IPS-20b (cell line): Measurements from ENCODE around the gene GDPD3.

Source experiments
- H3K27ac ChIP-seq: one replicate; pipeline ENCODE4 v1.5.1; 2013; ENCODE audit warnings: low read length
- H3K27me3 ChIP-seq: 2 replicates; pipeline ENCODE4 v1.6.1; 2013; ENCODE audit warnings: mild to moderate bottlenecking, low read length, inconsistent platforms; ENCODE audit not compliant: insufficient read depth
- H3K36me3 ChIP-seq: 2 replicates; pipeline ENCODE4 v1.6.1; 2013; ENCODE audit warnings: low read depth, mild to moderate bottlenecking, inconsistent platforms, low read length, moderate library complexity; ENCODE audit not compliant: insufficient read depth
- H3K4me1 ChIP-seq: 2 replicates; pipeline ENCODE4 v1.6.1; 2013; ENCODE audit warnings: mild to moderate bottlenecking, control low read depth, inconsistent platforms, low read length, moderate library complexity; ENCODE audit not compliant: insufficient read depth
- H3K4me3 ChIP-seq: 2 replicates; pipeline ENCODE4 v1.5.1; 2013; ENCODE audit warnings: mild to moderate bottlenecking, low read length, inconsistent platforms
- H3K9ac ChIP-seq: 2 replicates; pipeline ENCODE4 v1.6.1; 2013; ENCODE audit warnings: low read depth, mild to moderate bottlenecking, inconsistent platforms, low read length, moderate library complexity
- H3K9me3 ChIP-seq: 2 replicates; pipeline ENCODE4 v1.6.1; 2013; ENCODE audit warnings: mild to moderate bottlenecking, low read depth, low read length, inconsistent platforms; ENCODE audit not compliant: insufficient read depth

The GDPD3 gene, protein sequence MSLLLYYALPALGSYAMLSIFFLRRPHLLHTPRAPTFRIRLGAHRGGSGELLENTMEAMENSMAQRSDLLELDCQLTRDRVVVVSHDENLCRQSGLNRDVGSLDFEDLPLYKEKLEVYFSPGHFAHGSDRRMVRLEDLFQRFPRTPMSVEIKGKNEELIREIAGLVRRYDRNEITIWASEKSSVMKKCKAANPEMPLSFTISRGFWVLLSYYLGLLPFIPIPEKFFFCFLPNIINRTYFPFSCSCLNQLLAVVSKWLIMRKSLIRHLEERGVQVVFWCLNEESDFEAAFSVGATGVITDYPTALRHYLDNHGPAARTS

GRCh38 chr16:30113031-30113710 is at the start of gene GDPD3:
Gene GDPD3, minus strand, starts transcription at chr16:30113537. Its CDS starts 59 bp downstream, at chr16:30113478.
- Histone ChIP-seq H3K4me3 (no peak within 1 kb of the TSS), H3K4me1 (no peaks in the 10 kb centered on the region), H3K27me3 (no peaks in the 10 kb centered on the region), H3K9me3 (no peaks in the 10 kb centered on the region), H3K36me3 (peaks cover 20% of the 10 kb centered on the region), H3K27ac (no peak within 1 kb of the TSS), H3K9ac (no peak within 1 kb of the TSS)

GRCh38 chr16:30157214-30157613 is 43.9 kb upstream of the GDPD3 start:
- H3K9ac ChIP-seq, result no peak overlapping the region

DNA sequence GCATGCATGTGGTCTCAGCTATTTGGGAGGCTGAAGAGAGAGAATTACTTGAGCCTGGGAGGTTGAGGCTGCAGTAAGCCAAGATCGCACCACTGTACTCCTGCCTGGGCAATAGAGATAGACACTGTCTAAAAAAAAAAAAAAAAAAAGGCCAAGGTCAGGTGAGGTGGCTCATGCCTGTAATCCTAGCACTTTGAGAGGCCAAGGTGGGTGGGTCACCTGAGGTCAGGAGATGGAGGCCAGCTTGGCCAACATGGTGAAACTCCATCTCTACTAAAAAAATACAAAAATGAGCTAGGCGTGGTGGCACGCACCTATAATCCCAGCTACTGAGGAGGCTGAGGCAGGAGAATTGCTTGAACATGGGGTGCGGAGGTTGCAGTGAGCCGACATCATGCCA is 41.9 kb upstream of the GDPD3 start:
- no peaks in the 10 kb centered on the region for H3K4me1 ChIP-seq
- no peak overlapping the region for H3K27ac ChIP-seq
- no peak overlapping the region for H3K9ac ChIP-seq
- H3K27me3 ChIP-seq, result no peaks in the 10 kb centered on the region
- H3K9me3 ChIP-seq, result no peaks in the 10 kb centered on the region
- H3K36me3 ChIP-seq, result no peaks in the 10 kb centered on the region
- no peak overlapping the region for H3K4me3 ChIP-seq

More at GRCh38 chr16:30157214-30157613, 43.9 kb upstream of the GDPD3 start:
- H3K4me1 ChIP-seq, result no peaks in the 10 kb centered on the region
- no peaks in the 10 kb centered on the region for H3K27me3 ChIP-seq
- no peak overlapping the region for H3K4me3 ChIP-seq
- H3K9me3 ChIP-seq, result no peaks in the 10 kb centered on the region
- H3K36me3 ChIP-seq, result no peaks in the 10 kb centered on the region
- H3K27ac ChIP-seq, result no peak overlapping the region

DNA sequence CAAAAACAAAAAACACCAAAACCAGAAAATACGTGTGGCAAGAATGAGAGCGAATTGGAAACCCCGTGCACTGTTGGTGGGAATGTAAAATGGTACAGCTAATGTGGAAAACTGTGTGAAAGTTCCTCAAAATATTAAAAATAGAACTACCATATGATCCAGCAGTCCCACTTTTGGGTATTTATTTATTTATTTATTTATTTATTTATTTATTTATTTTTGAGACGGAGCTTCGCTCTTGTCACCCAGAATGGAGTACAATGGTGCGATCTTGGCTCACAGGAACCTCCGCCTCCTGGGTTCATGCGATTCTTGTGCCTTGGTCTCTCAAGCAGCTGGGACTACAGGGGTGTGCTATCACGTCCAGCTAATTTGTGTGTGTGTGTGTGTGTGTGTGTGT is 39.2 kb upstream of the GDPD3 start:
- H3K4me1 ChIP-seq, result no peaks in the 10 kb centered on the region
- H3K36me3 ChIP-seq, result no peaks in the 10 kb centered on the region
- H3K27me3 ChIP-seq, result no peaks in the 10 kb centered on the region
- H3K9me3 ChIP-seq, result 0 out of 2 replicates have a peak, but pooled peaks cover 9% of the 10 kb centered on the region
- no peak overlapping the region for H3K27ac ChIP-seq
- H3K4me3 ChIP-seq, result no peak overlapping the region
- H3K9ac ChIP-seq, result no peak overlapping the region

- no peak overlapping the region for H3K9ac ChIP-seq
- no peak overlapping the region for H3K27ac ChIP-seq
- no peak overlapping the region for H3K4me3 ChIP-seq
- no peaks in the 10 kb centered on the region for H3K4me1 ChIP-seq
- H3K36me3 ChIP-seq, result no peaks in the 10 kb centered on the region
- H3K9me3 ChIP-seq, result 0 out of 2 replicates have a peak, but pooled peaks cover 9% of the 10 kb centered on the region
- no peaks in the 10 kb centered on the region for H3K27me3 ChIP-seq
Measured at GRCh38 chr16:30151091-30151490, 37.8 kb upstream of the GDPD3 start.

- Histone ChIP-seq H3K27ac (no peak overlapping the region), H3K9ac (no peak overlapping the region), H3K4me1 (no peaks in the 10 kb centered on the region), H3K4me3 (no peak overlapping the region), H3K27me3 (no peaks in the 10 kb centered on the region), H3K9me3 (0 out of 2 replicates have a peak, but pooled peaks cover 9% of the 10 kb centered on the region), H3K36me3 (no peaks in the 10 kb centered on the region)
Measured at GRCh38 chr16:30149250-30149930, 36.1 kb upstream of the GDPD3 start.

GRCh38 chr16:30147843-30148510 is 34.6 kb upstream of the GDPD3 start:
- Histone ChIP-seq H3K27ac (no peak overlapping the region), H3K27me3 (no peaks in the 10 kb centered on the region), H3K36me3 (no peaks in the 10 kb centered on the region), H3K4me1 (no peaks in the 10 kb centered on the region), H3K9me3 (0 out of 2 replicates have a peak, but pooled peaks cover 9% of the 10 kb centered on the region), H3K4me3 (no peak overlapping the region), H3K9ac (no peak overlapping the region)

GRCh38 chr16:30145657-30146056 is 32.3 kb upstream of the GDPD3 start:
- H3K27ac ChIP-seq, result no peak overlapping the region
- no peaks in the 10 kb centered on the region for H3K36me3 ChIP-seq
- H3K4me1 ChIP-seq, result no peaks in the 10 kb centered on the region
- no peak overlapping the region for H3K9ac ChIP-seq
- H3K9me3 ChIP-seq, result 0 out of 2 replicates have a peak, but pooled peaks cover 9% of the 10 kb centered on the region
- no peaks in the 10 kb centered on the region for H3K27me3 ChIP-seq
- H3K4me3 ChIP-seq, result no peak overlapping the region

- H3K9me3 ChIP-seq, result 0 out of 2 replicates have a peak, but pooled peaks cover 9% of the 10 kb centered on the region
- no peak overlapping the region for H3K4me3 ChIP-seq
- no peaks in the 10 kb centered on the region for H3K36me3 ChIP-seq
- no peaks in the 10 kb centered on the region for H3K4me1 ChIP-seq
- no peak overlapping the region for H3K27ac ChIP-seq
- H3K9ac ChIP-seq, result no peak overlapping the region
- no peaks in the 10 kb centered on the region for H3K27me3 ChIP-seq
Measured at GRCh38 chr16:30144917-30145316, 31.6 kb upstream of the GDPD3 start.

DNA sequence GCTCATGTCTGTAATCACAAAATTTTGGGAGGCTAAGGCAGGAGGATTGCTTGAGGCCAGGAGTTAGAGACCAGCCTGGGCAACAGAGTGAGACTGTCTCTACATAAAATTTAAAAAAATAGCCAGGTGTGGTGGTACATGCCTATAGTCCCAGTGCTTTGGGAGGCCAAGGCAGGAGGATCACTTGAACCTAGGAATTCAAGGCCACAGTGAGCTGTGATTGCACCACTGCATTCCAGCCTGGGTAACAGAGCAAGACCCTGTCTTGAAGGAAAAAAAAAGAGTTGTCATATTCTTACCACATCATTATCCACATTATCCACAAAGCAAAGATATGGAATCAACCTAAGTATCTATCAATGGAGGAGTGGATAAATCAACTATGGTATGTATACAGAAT is 30.7 kb upstream of the GDPD3 start:
- H3K4me3 ChIP-seq, result no peak overlapping the region
- 0 out of 2 replicates have a peak, but pooled peaks cover 1% of the 10 kb centered on the region for H3K9me3 ChIP-seq
- no peaks in the 10 kb centered on the region for H3K4me1 ChIP-seq
- no peaks in the 10 kb centered on the region for H3K36me3 ChIP-seq
- H3K27ac ChIP-seq, result no peak overlapping the region
- H3K9ac ChIP-seq, result no peak overlapping the region
- H3K27me3 ChIP-seq, result no peaks in the 10 kb centered on the region

DNA sequence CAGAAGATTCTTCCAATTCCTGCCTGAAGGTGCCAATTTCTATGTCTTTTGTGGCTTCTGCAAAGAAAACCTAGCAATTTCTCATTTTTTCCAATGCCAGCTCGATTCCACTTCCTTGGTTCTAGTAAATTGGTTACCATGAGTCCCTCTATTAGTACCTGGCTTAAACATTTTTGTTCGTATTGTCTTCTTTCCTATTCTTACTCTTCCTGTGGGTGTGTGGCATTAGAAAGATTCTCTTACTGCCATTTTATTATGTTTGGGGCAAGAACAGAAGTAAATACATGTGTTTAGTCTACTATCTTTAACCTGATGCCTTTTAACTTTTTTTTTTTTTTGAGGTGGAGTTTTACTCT is 30.0 kb upstream of the GDPD3 start:
- H3K27ac ChIP-seq, result no peak overlapping the region
- no peak overlapping the region for H3K4me3 ChIP-seq
- no peaks in the 10 kb centered on the region for H3K36me3 ChIP-seq
- H3K9me3 ChIP-seq, result no peaks in the 10 kb centered on the region
- H3K27me3 ChIP-seq, result no peaks in the 10 kb centered on the region
- no peak overlapping the region for H3K9ac ChIP-seq
- no peaks in the 10 kb centered on the region for H3K4me1 ChIP-seq
